NCI-H1417 treated with DMSO at 0.1 percent for 48 hours (cell line): Measurements from ENCODE around the gene NDUFV3.
"Not testable (repeated sequence)": the region's sequence is repeated elsewhere in the genome, so short reads cannot be mapped to it uniquely, and the experiment has no call there.

Source experiments
- DNase-seq: peaks from one replicate; lab custom pipeline; 2025; lab: John Stamatoyannopoulos, UW

Gene NDUFV3

GRCh38 chr21:42936360-42936759 lies 43.3 kb downstream of the NDUFV3 start:
- DNase-seq = not testable (repeated sequence)

GRCh38 chr21:42937034-42937940 lies 44.2 kb downstream of the NDUFV3 start:
- not testable (repeated sequence) for DNase-seq

DNA sequence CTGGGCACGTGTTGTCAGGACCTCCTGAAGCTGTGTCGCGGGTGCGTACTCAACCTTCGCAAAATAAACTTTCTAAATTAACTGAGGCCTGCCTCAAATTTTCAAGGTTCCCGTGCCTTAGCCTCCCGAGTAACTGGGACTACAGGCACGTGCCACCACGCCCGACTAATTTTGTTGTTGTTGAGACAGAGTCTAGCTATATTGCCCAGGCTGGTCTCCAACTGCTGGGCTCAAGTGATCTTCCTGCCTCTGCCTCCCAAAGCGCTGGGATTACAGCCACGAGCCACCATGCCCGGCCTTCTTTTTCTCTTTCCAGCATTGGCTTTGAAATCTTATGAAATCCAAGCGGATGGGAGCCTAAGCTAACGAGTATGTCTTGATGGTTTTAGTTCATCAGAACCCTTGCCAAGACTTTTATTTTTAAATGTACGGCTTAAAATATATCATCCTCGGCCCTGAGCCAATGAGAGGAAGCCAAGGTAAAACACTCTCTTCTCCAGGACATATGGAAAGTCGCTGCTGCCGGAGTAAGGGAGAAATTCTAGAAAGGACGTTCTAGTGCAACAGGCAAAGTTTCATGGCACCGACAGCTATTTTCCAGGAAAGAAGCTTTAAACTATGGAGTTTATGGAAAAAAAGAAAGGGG lies 45.0 kb downstream of the NDUFV3 start:
- no peak for DNase-seq

GRCh38 chr21:42938606-42938995 lies 45.5 kb downstream of the NDUFV3 start:
- DNase-seq = not testable (repeated sequence)

GRCh38 chr21:42939582-42940413 lies 46.7 kb downstream of the NDUFV3 start:
- no peak for DNase-seq

DNA sequence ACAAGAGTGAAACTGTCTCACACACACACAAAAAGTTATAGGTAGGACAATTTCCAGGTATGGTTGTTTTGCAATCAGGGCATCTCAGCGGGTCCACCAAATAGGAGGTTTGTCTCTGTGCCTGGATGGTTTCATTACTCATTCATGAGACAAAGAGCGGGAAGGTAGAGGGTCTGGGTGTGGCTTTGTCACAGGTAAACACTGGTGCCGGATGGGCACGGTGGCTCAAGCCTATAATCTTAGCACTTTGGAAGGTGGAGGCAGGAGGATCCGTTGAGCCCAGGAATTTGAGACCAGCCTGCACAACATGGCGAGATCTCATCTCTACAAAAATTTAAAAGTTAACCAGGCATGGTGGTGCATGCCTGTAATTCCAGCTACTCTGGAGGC lies 48.6 kb downstream of the NDUFV3 start:
- no peak for DNase-seq

DNA sequence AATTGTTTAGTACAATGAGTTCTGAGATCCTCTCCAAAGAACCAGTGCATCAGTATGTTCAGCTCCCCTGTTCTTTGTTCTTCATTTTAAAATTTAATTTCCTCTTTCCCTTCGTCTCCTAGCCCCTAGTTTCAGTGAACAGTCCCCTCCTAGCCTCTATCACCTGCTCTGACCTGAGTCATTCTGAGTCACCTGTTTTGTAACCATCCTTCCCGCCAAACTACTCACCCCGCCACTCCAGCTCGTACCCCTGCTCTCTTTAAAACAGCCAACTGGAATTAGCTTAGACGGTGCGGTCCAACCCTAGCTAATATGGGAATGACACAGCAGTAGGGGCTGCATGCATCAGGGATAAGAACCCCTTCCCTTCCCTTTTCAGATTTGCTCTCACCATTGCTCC lies 49.1 kb downstream of the NDUFV3 start:
- DNase-seq = no peak

DNA sequence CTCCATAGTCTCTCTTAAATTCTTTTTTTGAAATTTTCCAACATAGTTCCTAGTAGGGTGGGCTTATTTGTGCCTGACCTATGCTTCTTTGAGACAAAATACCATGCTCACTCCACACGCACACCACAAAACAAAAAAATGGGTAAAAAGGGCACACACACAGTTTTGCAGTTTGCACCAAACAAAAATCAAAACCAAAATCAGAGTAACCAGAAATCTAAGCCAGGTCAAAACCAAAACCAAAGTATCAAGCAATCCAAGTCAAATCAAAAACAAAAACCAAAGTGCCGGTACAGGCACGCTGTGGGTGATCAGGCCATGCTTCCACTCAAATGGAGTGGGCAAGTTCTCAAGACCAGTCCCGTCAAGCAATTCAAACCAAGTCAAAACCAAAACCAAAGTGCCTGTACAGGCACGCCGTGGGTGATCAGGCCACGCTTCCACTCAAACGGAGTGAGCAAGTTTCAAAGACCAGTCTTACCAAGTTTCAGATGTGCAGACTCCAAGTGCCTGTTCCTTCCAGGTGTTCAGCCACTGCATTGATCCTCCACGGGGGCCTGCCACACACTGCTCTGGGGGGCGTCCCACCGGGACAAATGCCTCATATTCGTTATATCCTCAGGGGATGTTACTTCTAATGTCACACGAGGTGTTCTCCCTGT lies 56.1 kb downstream of the NDUFV3 start:
- not testable (repeated sequence) for DNase-seq

GRCh38 chr21:42951193-42951592 lies 58.1 kb downstream of the NDUFV3 start:
- DNase-seq = not testable (repeated sequence)

- no peak for DNase-seq
Observed at GRCh38 chr21:42956824-42957630, 63.9 kb downstream of the NDUFV3 start.

GRCh38 chr21:42958122-42958521 lies 65.0 kb downstream of the NDUFV3 start:
- not testable (repeated sequence) for DNase-seq

DNA sequence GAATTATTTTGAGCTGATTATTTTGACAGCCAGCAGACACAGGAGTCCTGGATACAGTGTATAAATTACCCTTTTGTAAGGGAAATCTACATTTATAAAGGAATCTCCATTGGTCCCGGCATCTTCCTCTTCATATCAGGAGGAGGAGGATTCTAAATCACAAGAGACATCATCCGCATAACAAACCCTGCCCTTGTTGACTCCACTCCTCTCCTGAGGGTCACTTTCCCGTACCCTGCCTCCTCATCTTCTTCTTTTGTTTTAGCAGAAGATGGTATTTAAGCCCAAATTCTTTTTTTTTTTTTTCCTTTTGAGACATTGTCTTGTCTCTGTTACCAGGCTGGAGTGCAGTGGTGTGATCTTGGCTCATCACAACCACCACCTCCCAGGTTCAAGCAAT lies 66.6 kb downstream of the NDUFV3 start:
- no peak for DNase-seq

- DNase-seq = no peak
Observed at GRCh38 chr21:42962380-42963007, 69.4 kb downstream of the NDUFV3 start.
